Spleen (tissue), 7 donors: ENCODE measurements around the gene BRSK2.

Experiments
- CTCF ChIP-seq, 11 experiments: fragments of 200-600 bp in 7 of 11; fragments of 450-650 bp in 4 of 11; sonication (generic) in 4 of 11; IDR thresholded peaks in 8 of 11; conservative IDR thresholded peaks in 3 of 11; 1 replicate in 7 of 11; 2 replicates in 4 of 11; pipeline versions ENCODE4 v1.4.0 to v1.8.0; 2016 to 2021; ENCODE audit warnings: antibody characterized with exemption in 11 of 11, inconsistent platforms in 4 of 11, mild to moderate bottlenecking in 1 of 11
- POLR2A ChIP-seq, 3 donors: fragments of 450-650 bp; IDR thresholded peaks; one replicate each; pipeline ENCODE4 v1.5.1; 2017; ENCODE audit warnings: antibody characterized with exemption in 3 of 3, mild to moderate bottlenecking in 1 of 3
- POLR2AphosphoS5 ChIP-seq, 3 donors: sonication (generic); formaldehyde crosslinking; IDR thresholded peaks; one replicate each; pipeline ENCODE4 v1.5.1; 2017; ENCODE audit warnings: antibody characterized with exemption in 3 of 3
- donor health status: DM: no; HTN: no; CAD: no; lungs with moderate emphysema.
- donor health status: DM: no; HTN: no; CAD: no.
- donor health status: DM: no; HTN: no; CAD: no.

- no peak for TF ChIP-seq POLR2AphosphoS5 (IDR thresholded peaks at IDR 0.05)
- no peak for TF ChIP-seq POLR2A (IDR thresholded peaks at IDR 0.05)
- TF ChIP-seq CTCF (IDR thresholded peaks at IDR 0.05 in 8 of 11, conservative IDR thresholded peaks at IDR 0.05 in 3 of 11), result no peak
Measured at GRCh38 chr11:1443737-1444136, 54.0 kb downstream of the BRSK2 start.
